H9 (cell line): Measurements from ENCODE around the gene TENM4. TPM values are rescaled to one million over a fixed set of nuclear protein-coding genes. Genes with fewer than 3 reads are reported as not detected.

Experiments used
- DNase-seq: peaks from one replicate; pipeline ENCODE4 v3.0.0-alpha.2; 2017
- H2AFZ ChIP-seq: one replicate; pipeline ENCODE4 v1.6.1; 2013; ENCODE audit warnings: mild to moderate bottlenecking, low read length, control low read depth, moderate library complexity
- H2AK5ac ChIP-seq: 2 replicates; pipeline ENCODE4 v1.6.1; 2013; ENCODE audit warnings: low read length, control low read depth, mixed read lengths; ENCODE audit not compliant: insufficient read length
- H2BK120ac ChIP-seq: one replicate; pipeline ENCODE4 v1.6.1; 2013; ENCODE audit warnings: low read depth, mild to moderate bottlenecking, low read length, control low read depth, inconsistent platforms; ENCODE audit not compliant: poor library complexity, severe bottlenecking
- H2BK12ac ChIP-seq: 2 replicates; pipeline ENCODE4 v1.6.1; 2013; ENCODE audit warnings: low read length, control low read depth, mixed read lengths, low read depth; ENCODE audit not compliant: insufficient read length
- H2BK15ac ChIP-seq: 2 replicates; pipeline ENCODE4 v1.6.1; 2013; ENCODE audit warnings: low read depth, low read length, control low read depth
- H2BK20ac ChIP-seq: one replicate; pipeline ENCODE4 v1.6.1; 2013; ENCODE audit warnings: low read depth, mild to moderate bottlenecking, low read length, control low read depth, inconsistent platforms; ENCODE audit not compliant: poor library complexity, severe bottlenecking
- H2BK5ac ChIP-seq: 2 replicates; pipeline ENCODE4 v1.6.1; 2013; ENCODE audit warnings: low read length, control low read depth, mixed read lengths; ENCODE audit not compliant: insufficient read length
- H3K14ac ChIP-seq: 2 replicates; pipeline ENCODE4 v1.6.1; 2013; ENCODE audit warnings: low read length, control low read depth; ENCODE audit not compliant: insufficient read depth
- H3K18ac ChIP-seq: 2 replicates; pipeline ENCODE4 v1.6.1; 2013; ENCODE audit warnings: low read depth, mild to moderate bottlenecking, mixed read lengths, low read length, control low read depth; ENCODE audit not compliant: insufficient read length
- H3K23ac ChIP-seq: 2 replicates; pipeline ENCODE4 v1.6.1; 2013; ENCODE audit warnings: low read length, control low read depth, mixed read lengths, low read depth; ENCODE audit not compliant: insufficient read length
- H3K23me2 ChIP-seq: 2 replicates; pipeline ENCODE4 v1.6.1; 2013; ENCODE audit warnings: low read depth, mild to moderate bottlenecking, mixed read lengths, low read length, control low read depth; ENCODE audit not compliant: insufficient read length, poor library complexity, severe bottlenecking
- H3K27ac ChIP-seq: 2 replicates; pipeline ENCODE4 v1.5.1; 2013; ENCODE audit warnings: low read length, control low read depth, mixed read lengths, low read depth; ENCODE audit not compliant: insufficient read length
- H3K27me3 ChIP-seq: 2 replicates; pipeline ENCODE4 v1.6.1; 2013; ENCODE audit warnings: low read length, control low read depth, inconsistent platforms; ENCODE audit not compliant: insufficient read depth
- H3K4ac ChIP-seq: 2 replicates; pipeline ENCODE4 v1.6.1; 2013; ENCODE audit warnings: low read depth, mild to moderate bottlenecking, control low read depth, inconsistent platforms, low read length, moderate library complexity
- H3K4me1 ChIP-seq: 2 replicates; pipeline ENCODE4 v1.6.1; 2013; ENCODE audit warnings: low read length, control low read depth, inconsistent platforms; ENCODE audit not compliant: insufficient read depth
- H3K4me2 ChIP-seq: 2 replicates; pipeline ENCODE4 v1.6.1; 2013; ENCODE audit warnings: low read length, control low read depth, mixed read lengths; ENCODE audit not compliant: insufficient read length, insufficient read depth
- H3K56ac ChIP-seq: 2 replicates; pipeline ENCODE4 v1.6.1; 2013; ENCODE audit warnings: low read depth, mild to moderate bottlenecking, mixed read lengths, low read length, control low read depth; ENCODE audit not compliant: insufficient read length
- H3K79me1 ChIP-seq: 2 replicates; pipeline ENCODE4 v1.6.1; 2013; ENCODE audit warnings: low read depth, mild to moderate bottlenecking, moderate library complexity, low read length, control low read depth, inconsistent platforms; ENCODE audit not compliant: insufficient read depth, poor library complexity, severe bottlenecking
- H3K79me2 ChIP-seq: 2 replicates; pipeline ENCODE4 v1.6.1; 2013; ENCODE audit warnings: low read length, control low read depth, inconsistent platforms; ENCODE audit not compliant: insufficient read depth
- H3K9ac ChIP-seq: 2 replicates; pipeline ENCODE4 v1.6.1; 2013; ENCODE audit warnings: low read length, control low read depth, mixed read lengths; ENCODE audit not compliant: insufficient read length; ENCODE audit errors: extremely low read depth
- H3K9me3 ChIP-seq: one replicate; pipeline ENCODE4 v1.6.1; 2013; ENCODE audit warnings: low read depth, low read length, inconsistent platforms; ENCODE audit not compliant: control insufficient read depth
- H3T11ph ChIP-seq: one replicate; pipeline ENCODE4 v1.6.1; 2013; ENCODE audit warnings: mild to moderate bottlenecking, low read length, control low read depth, inconsistent platforms
- H4K20me1 ChIP-seq: one replicate; pipeline ENCODE4 v1.6.1; 2013; ENCODE audit not compliant: control insufficient read depth, insufficient read length, insufficient read depth
- H4K5ac ChIP-seq: 2 replicates; pipeline ENCODE4 v1.6.1; 2013; ENCODE audit warnings: low read depth, mild to moderate bottlenecking, mixed read lengths, low read length, control low read depth; ENCODE audit not compliant: insufficient read length
- H4K8ac ChIP-seq: replicated peaks from 2 replicates; pipeline ENCODE4 v1.6.1; 2013; ENCODE audit warnings: low read length, control low read depth, mixed read lengths, low read depth; ENCODE audit not compliant: insufficient read length
- H4K91ac ChIP-seq: 2 replicates; pipeline ENCODE4 v1.6.1; 2013; ENCODE audit warnings: low read depth, mild to moderate bottlenecking, moderate library complexity, mixed read lengths, low read length, control low read depth; ENCODE audit not compliant: insufficient read length
- H3K27ac Mint-ChIP-seq, 3 experiments: 2 replicates in 2 of 3; 3 replicates in 1 of 3; pipeline ENCODE4 v1.8.0; 2020 to 2021; ENCODE audit warnings: mixed read lengths in 3 of 3, mild to moderate bottlenecking in 1 of 3, moderate library complexity in 1 of 3
- H3K27me3 Mint-ChIP-seq: 2 replicates; pipeline ENCODE4 v1.8.0; 2021; ENCODE audit warnings: low read depth, mild to moderate bottlenecking, moderate library complexity, mixed read lengths
- H3K36me3 Mint-ChIP-seq, 3 experiments: 2 replicates in 2 of 3; 3 replicates in 1 of 3; pipeline ENCODE4 v1.8.0; 2020 to 2021; ENCODE audit warnings: low read depth in 3 of 3, mixed read lengths in 3 of 3; ENCODE audit not compliant: insufficient read depth in 1 of 3
- H3K4me1 Mint-ChIP-seq, 2 experiments: 2 replicates each; pipeline ENCODE4 v1.8.0; 2020; ENCODE audit warnings: mixed read lengths in 2 of 2
- H3K4me3 Mint-ChIP-seq, 2 experiments: 2 replicates in 1 of 2; 3 replicates in 1 of 2; pipeline ENCODE4 v1.8.0; 2020 to 2021; ENCODE audit warnings: mild to moderate bottlenecking in 2 of 2, mixed read lengths in 2 of 2, moderate library complexity in 1 of 2
- H3K9me3 Mint-ChIP-seq, 2 experiments: 2 replicates in 1 of 2; 3 replicates in 1 of 2; pipeline ENCODE4 v1.8.0; 2020; ENCODE audit warnings: mild to moderate bottlenecking in 2 of 2, mixed read lengths in 2 of 2, moderate library complexity in 1 of 2
- WGBS: extraction: QIAGEN DNeasy Blood & Tissue Kit; methylation state at CpG from one replicate; pipeline ENCODE4 v1.1.7; 2013; ENCODE audit warnings: missing lambda C conversion rate, low lambda C conversion rate, mixed read lengths; ENCODE audit not compliant: insufficient read length; ENCODE audit errors: extremely low coverage; 5-methylcytosine and 5-hydroxymethylcytosine counted together
- total RNA-seq: library from RNA; stranded (reverse); gene quantifications from 2 replicates; pipeline ENCODE4 v1.2.1, GENCODE V29; 2021
- TF ChIP-seq, protein P1 (sequence below): fragments of 200-600 bp; sonication (generic); conservative IDR thresholded peaks from 3 replicates; pipeline ENCODE4 v1.8.0; 2021; ENCODE audit warnings: antibody characterized with exemption, mild to moderate bottlenecking

TENM4 gene
- total RNA-seq, 1 experiment from 2014 or later = 4.6 TPM

DNA sequence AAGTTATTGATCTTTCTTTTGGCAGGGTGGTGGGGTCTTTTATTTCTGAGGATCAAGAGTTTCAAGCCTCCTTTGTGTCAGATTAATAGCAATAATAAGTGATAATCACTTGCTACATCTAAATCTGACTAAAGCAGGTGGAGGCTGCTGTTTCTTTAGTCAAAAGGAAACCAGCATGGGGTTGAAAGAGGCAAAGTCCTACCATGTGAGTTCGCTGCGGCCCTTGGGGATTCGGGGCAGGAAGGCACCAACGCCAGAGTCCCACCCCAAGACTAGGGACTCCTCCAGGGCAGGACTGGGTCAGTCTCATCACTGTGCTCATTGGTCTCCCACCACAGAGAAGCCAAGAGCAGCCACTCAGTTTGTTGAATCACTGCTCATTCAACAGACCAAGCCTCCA is 73.0 kb downstream of the TENM4 start:
- Mint-ChIP-seq H3K27ac (no peak overlapping the region), H3K36me3 (no peaks in the 10 kb centered on the region), H3K9me3 (no peaks in the 10 kb centered on the region), H3K4me3 (no peak overlapping the region), H3K4me1 (peaks cover 14 to 34% of the 10 kb centered on the region in 2 experiments), H3K27me3 (no peaks in the 10 kb centered on the region; the same call in 1 of the 2 replicates)
- H3K14ac ChIP-seq = no peak overlapping the region
- no peak overlapping the region for H4K91ac ChIP-seq
- H3K56ac ChIP-seq = no peak overlapping the region
- no peaks in the 10 kb centered on the region; the same call in 1 of the 2 replicates for H3K4me1 ChIP-seq
- no peak overlapping the region for H3K18ac ChIP-seq
- TF ChIP-seq, protein P1, sequence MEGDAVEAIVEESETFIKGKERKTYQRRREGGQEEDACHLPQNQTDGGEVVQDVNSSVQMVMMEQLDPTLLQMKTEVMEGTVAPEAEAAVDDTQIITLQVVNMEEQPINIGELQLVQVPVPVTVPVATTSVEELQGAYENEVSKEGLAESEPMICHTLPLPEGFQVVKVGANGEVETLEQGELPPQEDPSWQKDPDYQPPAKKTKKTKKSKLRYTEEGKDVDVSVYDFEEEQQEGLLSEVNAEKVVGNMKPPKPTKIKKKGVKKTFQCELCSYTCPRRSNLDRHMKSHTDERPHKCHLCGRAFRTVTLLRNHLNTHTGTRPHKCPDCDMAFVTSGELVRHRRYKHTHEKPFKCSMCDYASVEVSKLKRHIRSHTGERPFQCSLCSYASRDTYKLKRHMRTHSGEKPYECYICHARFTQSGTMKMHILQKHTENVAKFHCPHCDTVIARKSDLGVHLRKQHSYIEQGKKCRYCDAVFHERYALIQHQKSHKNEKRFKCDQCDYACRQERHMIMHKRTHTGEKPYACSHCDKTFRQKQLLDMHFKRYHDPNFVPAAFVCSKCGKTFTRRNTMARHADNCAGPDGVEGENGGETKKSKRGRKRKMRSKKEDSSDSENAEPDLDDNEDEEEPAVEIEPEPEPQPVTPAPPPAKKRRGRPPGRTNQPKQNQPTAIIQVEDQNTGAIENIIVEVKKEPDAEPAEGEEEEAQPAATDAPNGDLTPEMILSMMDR = no peak
- H4K8ac ChIP-seq = no peak overlapping the region
- no peak overlapping the region for H3K23ac ChIP-seq
- no peak overlapping the region for H3K4me2 ChIP-seq
- no CpG with 5 or more reads among the region's 4 CpGs for WGBS
- H3K79me1 ChIP-seq = no peaks in the 10 kb centered on the region
- no peak overlapping the region for H2BK120ac ChIP-seq
- H4K5ac ChIP-seq = no peak overlapping the region
- H3K9me3 ChIP-seq = no peaks in the 10 kb centered on the region
- no peak overlapping the region for H3K4ac ChIP-seq
- no peaks in the 10 kb centered on the region for H3K23me2 ChIP-seq
- no peaks in the 10 kb centered on the region for H3K27me3 ChIP-seq
- H2AK5ac ChIP-seq = no peak overlapping the region
- no peak overlapping the region for H3K9ac ChIP-seq
- DNase-seq = no peak
- no peaks in the 10 kb centered on the region for H3K79me2 ChIP-seq
- no peak overlapping the region for H3K27ac ChIP-seq
- no peak overlapping the region for H2BK12ac ChIP-seq
- no peak overlapping the region for H2BK15ac ChIP-seq
- H2AFZ ChIP-seq = no peak overlapping the region
- no peak overlapping the region for H2BK5ac ChIP-seq
- H2BK20ac ChIP-seq = no peak overlapping the region
- H4K20me1 ChIP-seq = no peaks in the 10 kb centered on the region
- H3T11ph ChIP-seq = no peak overlapping the region
